Hepatocyte (in vitro differentiated cells): ENCODE measurements around the gene SPTSSA. TPM values are rescaled to one million over a fixed set of nuclear protein-coding genes. Genes with fewer than 3 reads are reported as not detected.
"Not testable (repeated sequence)": the region's sequence is repeated elsewhere in the genome, so short reads cannot be mapped to it uniquely, and the experiment has no call there.

Experiments
- DNase-seq: peaks from one replicate; pipeline ENCODE4 v3.0.0-alpha.2; 2016; ENCODE audit warnings: low spot score
- H2AFZ ChIP-seq: fragments of 200-600 bp; sonication (generic); 2 replicates; pipeline ENCODE4 v1.6.0; 2016; ENCODE audit warnings: antibody characterized with exemption, mild to moderate bottlenecking
- H3K27ac ChIP-seq: fragments of 200-600 bp; sonication (generic); 2 replicates; pipeline ENCODE4 v1.5.1; 2016; ENCODE audit warnings: mild to moderate bottlenecking
- H3K27me3 ChIP-seq: fragments of 200-600 bp; sonication (generic); 2 replicates; pipeline ENCODE4 v1.6.1; 2016
- H3K36me3 ChIP-seq: fragments of 200-600 bp; sonication (generic); replicated peaks from 2 replicates; pipeline ENCODE4 v1.5.1; 2016; ENCODE audit warnings: low read depth; ENCODE audit not compliant: insufficient read depth
- H3K4me1 ChIP-seq: fragments of 200-600 bp; sonication (generic); 2 replicates; pipeline ENCODE4 v1.5.1; 2016; ENCODE audit warnings: mild to moderate bottlenecking, moderate library complexity; ENCODE audit not compliant: insufficient read depth
- H3K4me2 ChIP-seq: fragments of 200-600 bp; sonication (generic); 2 replicates; pipeline ENCODE4 v1.6.0; 2016
- H3K4me3 ChIP-seq: fragments of 200-600 bp; sonication (generic); 2 replicates; pipeline ENCODE4 v1.5.1; 2016; ENCODE audit warnings: mild to moderate bottlenecking
- H3K79me2 ChIP-seq: fragments of 200-600 bp; sonication (generic); 2 replicates; pipeline ENCODE4 v1.6.0; 2017; ENCODE audit warnings: mild to moderate bottlenecking
- H3K9me2 ChIP-seq: fragments of 200-600 bp; sonication (generic); replicated peaks from 2 replicates; pipeline ENCODE4 v1.6.0; 2017; ENCODE audit warnings: mild to moderate bottlenecking; ENCODE audit not compliant: insufficient read depth
- H3K9me3 ChIP-seq: fragments of 200-600 bp; sonication (generic); 2 replicates; pipeline ENCODE4 v1.5.1; 2016; ENCODE audit warnings: low read depth, mild to moderate bottlenecking
- H4K20me1 ChIP-seq: fragments of 200-600 bp; sonication (generic); 2 replicates; pipeline ENCODE4 v1.6.0; 2016; ENCODE audit warnings: mild to moderate bottlenecking; ENCODE audit not compliant: insufficient read depth, poor library complexity, severe bottlenecking
- CTCF ChIP-seq: fragments of 200-600 bp; sonication (generic); IDR thresholded peaks from 2 replicates; pipeline ENCODE4 v1.5.1; 2016; ENCODE audit warnings: antibody characterized with exemption, mild to moderate bottlenecking; ENCODE audit not compliant: poor library complexity
- EZH2 ChIP-seq: fragments of 200-600 bp; sonication (generic); IDR thresholded peaks from 2 replicates; pipeline ENCODE4 v1.6.1; 2016; ENCODE audit warnings: antibody characterized with exemption, mild to moderate bottlenecking, borderline replicate concordance
- EZH2phosphoT487 ChIP-seq: fragments of 200-600 bp; sonication (generic); IDR thresholded peaks from one replicate; pipeline ENCODE4 v1.6.1; 2018; ENCODE audit warnings: antibody characterized with exemption, mild to moderate bottlenecking, low read depth, moderate library complexity; ENCODE audit not compliant: unreplicated experiment, severe bottlenecking
- WGBS: methylation state at CpG from one replicate; pipeline ENCODE4 v1.1.6; 2016; ENCODE audit warnings: low lambda C conversion rate; ENCODE audit errors: missing lambda C conversion rate; 5-methylcytosine and 5-hydroxymethylcytosine counted together
- polyA plus RNA-seq: library from polyadenylated mRNA; unstranded; fragments of >200 nt; fragmentation: Nextera tagmentation; extraction: Ambion mirVana; gene quantifications from 2 replicates; pipeline ENCODE4 v1.2.1, GENCODE V29; 2016
- total RNA-seq: library from RNA; depleted of rRNA; stranded (reverse); fragments of >200 nt; gene quantifications from 2 replicates; pipeline ENCODE4 v1.2.3, GENCODE V29; 2014

Gene SPTSSA
- total and polyA plus RNA-seq, 2 experiments from 2014 or later, result 33.4 to 42.8 TPM

GRCh38 chr14:34479694-34480093 lies 17.7 kb upstream of the SPTSSA start:
- no peak for DNase-seq
- no peak overlapping the region for H2AFZ ChIP-seq
- 85% methylated on average over 4 of the region's 4 CpGs for WGBS
- H3K9me3 ChIP-seq, result no peaks in the 10 kb centered on the region
- no peaks in the 10 kb centered on the region for H3K79me2 ChIP-seq
- H3K27ac ChIP-seq, result no peak overlapping the region
- no peaks in the 10 kb centered on the region for H4K20me1 ChIP-seq
- H3K9me2 ChIP-seq, result no peaks in the 10 kb centered on the region
- no peaks in the 10 kb centered on the region for H3K27me3 ChIP-seq
- H3K4me3 ChIP-seq, result no peak overlapping the region
- no peak for TF ChIP-seq EZH2
- no peak for TF ChIP-seq EZH2phosphoT487
- no peak for TF ChIP-seq CTCF
- no peaks in the 10 kb centered on the region for H3K4me1 ChIP-seq
- no peak overlapping the region for H3K4me2 ChIP-seq
- H3K36me3 ChIP-seq, result no peaks in the 10 kb centered on the region

- Histone ChIP-seq H3K4me1 (no peaks in the 10 kb centered on the region), H4K20me1 (no peaks in the 10 kb centered on the region), H3K4me2 (no peak overlapping the region), H3K36me3 (no peaks in the 10 kb centered on the region), H2AFZ (no peak overlapping the region), H3K79me2 (no peaks in the 10 kb centered on the region), H3K9me2 (no peaks in the 10 kb centered on the region), H3K9me3 (no peaks in the 10 kb centered on the region), H3K27ac (no peak overlapping the region), H3K4me3 (no peak overlapping the region), H3K27me3 (no peaks in the 10 kb centered on the region)
- DNase-seq, result no peak
- 76% methylated on average over 1 of the region's 1 CpG for WGBS
- TF ChIP-seq EZH2phosphoT487 (no peak), CTCF (no peak), EZH2 (no peak)
Measured at GRCh38 chr14:34478261-34478660, 16.2 kb upstream of the SPTSSA start.

- not testable (repeated sequence) for H4K20me1 ChIP-seq, H3K36me3 ChIP-seq, DNase-seq, H2AFZ ChIP-seq, H3K4me1 ChIP-seq, H3K4me3 ChIP-seq, H3K27me3 ChIP-seq, H3K27ac ChIP-seq, H3K9me2 ChIP-seq, H3K79me2 ChIP-seq, H3K4me2 ChIP-seq, H3K9me3 ChIP-seq
- 100% methylated on average over 4 of the region's 31 CpGs for WGBS
Measured at GRCh38 chr14:34476036-34476435, 14.0 kb upstream of the SPTSSA start.

GRCh38 chr14:34475163-34475562 lies 13.1 kb upstream of the SPTSSA start:
- Histone ChIP-seq H4K20me1 (no peaks in the 10 kb centered on the region), H3K36me3 (no peaks in the 10 kb centered on the region), H3K9me2 (no peaks in the 10 kb centered on the region), H3K9me3 (no peaks in the 10 kb centered on the region), H3K4me3 (no peak overlapping the region), H3K79me2 (no peaks in the 10 kb centered on the region), H3K27ac (no peak overlapping the region), H3K27me3 (no peaks in the 10 kb centered on the region), H3K4me1 (no peaks in the 10 kb centered on the region), H3K4me2 (no peak overlapping the region), H2AFZ (no peak overlapping the region)
- WGBS, result 96% methylated on average over 4 of the region's 6 CpGs
- TF ChIP-seq EZH2phosphoT487 (no peak), EZH2 (no peak), CTCF (no peak)
- DNase-seq, result no peak
